HG03139 (cell line): ENCODE results near the gene ATXN7L3B.

ENCODE experiments used
- ATAC-seq: cut with Tn5 transposase; IDR thresholded peaks from one replicate; pipeline ENCODE4 v1.9.1; 2021; ENCODE audit not compliant: unreplicated experiment

Gene ATXN7L3B

GRCh38 chr12:74547249-74547648 lies 9.6 kb downstream of the ATXN7L3B start:
- ATAC-seq, result no peak

GRCh38 chr12:74551291-74551690 lies 13.7 kb downstream of the ATXN7L3B start:
- ATAC-seq, result no peak

GRCh38 chr12:74552201-74552600 lies 14.6 kb downstream of the ATXN7L3B start:
- no peak for ATAC-seq

GRCh38 chr12:74559728-74560127 lies 22.1 kb downstream of the ATXN7L3B start:
- no peak for ATAC-seq

GRCh38 chr12:74563927-74564326 lies 26.3 kb downstream of the ATXN7L3B start:
- no peak for ATAC-seq

- no peak for ATAC-seq
Measured at GRCh38 chr12:74578486-74578885, 40.9 kb downstream of the ATXN7L3B start.

GRCh38 chr12:74579446-74579845 lies 41.8 kb downstream of the ATXN7L3B start:
- ATAC-seq, result no peak

GRCh38 chr12:74579981-74580380 lies 42.3 kb downstream of the ATXN7L3B start:
- ATAC-seq, result no peak

GRCh38 chr12:74581439-74581838 lies 43.8 kb downstream of the ATXN7L3B start:
- ATAC-seq, result no peak

GRCh38 chr12:74584483-74585062 lies 46.9 kb downstream of the ATXN7L3B start:
- no peak for ATAC-seq

- ATAC-seq, result no peak
Measured at GRCh38 chr12:74586251-74586650, 48.6 kb downstream of the ATXN7L3B start.
